ENCODE measurements around the gene LFNG. TPM values are rescaled to one million over a fixed set of nuclear protein-coding genes. Genes with fewer than 3 reads are reported as not detected.

LFNG gene
- total RNA-seq, 2 donors from 2014 or later = 61.4 to 105 TPM

- Histone ChIP-seq H3K36me3 (no peaks in the 10 kb centered on the region), H3K9ac (ENCODE audit: low read depth in 2 of 2, low read length in 2 of 2) (no peak overlapping the region), H3K4me1 (no peaks in the 10 kb centered on the region), H3K9me3 (no peaks in the 10 kb centered on the region), H3K27me3 (no peaks in the 10 kb centered on the region), H3K4me3 (no peak overlapping the region), H3K27ac (no peak overlapping the region)
- no peak for TF ChIP-seq CTCF (IDR thresholded peaks at IDR 0.05)
- intact Hi-C loops (cut with DNase I) = no loop called here
- no peak for DNase-seq
Measured at GRCh38 chr7:2569421-2569820, 49.8 kb downstream of the LFNG start.

GRCh38 chr7:2570021-2570420 is 50.4 kb downstream of the LFNG start:
- intact Hi-C loops (cut with DNase I) = no loop called here
- H3K36me3 ChIP-seq = no peaks in the 10 kb centered on the region
- no peaks in the 10 kb centered on the region for H3K4me1 ChIP-seq
- DNase-seq = no peak
- no peak overlapping the region for H3K9ac ChIP-seq (ENCODE audit: low read depth in 2 of 2, low read length in 2 of 2)
- H3K9me3 ChIP-seq = no peaks in the 10 kb centered on the region
- no peaks in the 10 kb centered on the region for H3K27me3 ChIP-seq
- H3K4me3 ChIP-seq = no peak overlapping the region
- no peak for TF ChIP-seq CTCF (IDR thresholded peaks at IDR 0.05)
- no peak overlapping the region for H3K27ac ChIP-seq

- H3K4me1 ChIP-seq = no peaks in the 10 kb centered on the region
- H3K9me3 ChIP-seq = no peaks in the 10 kb centered on the region
- no peaks in the 10 kb centered on the region for H3K36me3 ChIP-seq
- intact Hi-C loops (cut with DNase I) = no loop called here
- no peak overlapping the region for H3K9ac ChIP-seq (ENCODE audit: low read depth in 2 of 2, low read length in 2 of 2)
- DNase-seq = no peak
- H3K27me3 ChIP-seq = no peaks in the 10 kb centered on the region
- H3K4me3 ChIP-seq = no peak overlapping the region
- no peak for TF ChIP-seq CTCF (IDR thresholded peaks at IDR 0.05)
- H3K27ac ChIP-seq = no peak overlapping the region
Measured at GRCh38 chr7:2571409-2571808, 51.8 kb downstream of the LFNG start.

- H3K9ac ChIP-seq (ENCODE audit: low read depth in 2 of 2, low read length in 2 of 2) = no peak overlapping the region
- intact Hi-C loops (cut with DNase I) = no loop called here
- DNase-seq = no peak
Measured at GRCh38 chr7:2572101-2572842, 52.7 kb downstream of the LFNG start.

GRCh38 chr7:2573761-2574160 is 54.2 kb downstream of the LFNG start:
- H3K4me1 ChIP-seq = no peaks in the 10 kb centered on the region
- no peaks in the 10 kb centered on the region for H3K9me3 ChIP-seq
- no peak for TF ChIP-seq CTCF (IDR thresholded peaks at IDR 0.05)
- H3K27me3 ChIP-seq = no peaks in the 10 kb centered on the region
- no peak overlapping the region for H3K27ac ChIP-seq
- intact Hi-C loops (cut with DNase I) = no loop called here
- no peaks in the 10 kb centered on the region for H3K36me3 ChIP-seq
- no peak overlapping the region for H3K9ac ChIP-seq (ENCODE audit: low read depth in 2 of 2, low read length in 2 of 2)
- DNase-seq = no peak
- H3K4me3 ChIP-seq = no peak overlapping the region

More at GRCh38 chr7:2572101-2572842, 52.7 kb downstream of the LFNG start:
- Histone ChIP-seq H3K9me3 (no peaks in the 10 kb centered on the region), H3K36me3 (no peaks in the 10 kb centered on the region), H3K27me3 (no peaks in the 10 kb centered on the region), H3K4me3 (no peak overlapping the region), H3K4me1 (no peaks in the 10 kb centered on the region), H3K27ac (no peak overlapping the region)
- TF ChIP-seq CTCF (IDR thresholded peaks at IDR 0.05) = no peak
